ENCODE results near the gene TRIM72.

DNA sequence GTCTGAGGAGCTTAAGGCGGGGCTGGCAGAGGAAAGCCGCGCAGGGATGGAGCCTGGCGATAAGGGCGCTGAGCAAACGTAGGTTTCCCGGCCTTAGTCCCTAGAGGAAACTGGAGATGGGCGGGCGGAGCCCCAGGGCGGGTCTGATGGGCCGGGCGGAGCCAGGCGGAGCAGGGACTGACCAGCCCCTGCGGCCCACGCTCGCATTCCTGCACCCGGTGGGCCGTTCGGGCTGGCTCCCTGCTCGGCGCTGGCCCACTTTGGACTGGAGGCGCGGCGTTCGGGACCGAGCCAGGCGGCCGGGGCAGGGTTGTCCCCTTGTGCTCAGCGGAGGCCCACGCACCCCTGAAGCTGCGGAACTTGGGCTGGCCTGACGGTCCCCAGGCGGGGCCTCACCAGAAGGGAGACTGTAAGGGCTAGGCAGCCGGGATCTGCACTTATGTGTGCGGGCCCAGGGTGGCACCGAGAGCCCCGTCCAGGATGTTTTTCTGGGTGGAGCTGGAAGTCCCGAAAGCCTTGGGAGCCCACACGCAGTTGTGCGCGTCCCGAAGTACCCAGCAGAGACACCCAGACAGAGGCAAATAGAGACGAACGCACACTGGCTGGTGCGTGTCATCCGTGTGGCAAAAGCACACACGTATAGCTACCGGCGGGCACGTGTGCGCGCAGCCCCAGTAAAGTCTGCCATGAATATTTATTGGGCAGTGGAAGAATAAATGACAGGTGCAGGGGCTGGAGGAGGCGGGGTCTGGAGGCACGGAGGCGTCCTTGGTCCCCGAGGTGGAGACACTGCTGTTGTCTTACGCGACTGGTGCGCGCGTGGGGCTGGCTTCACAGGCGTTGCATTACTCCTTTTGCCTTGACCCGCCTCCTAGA is 1.6 kb downstream of the TRIM72 start:
- TF ChIP-seq, protein P1, sequence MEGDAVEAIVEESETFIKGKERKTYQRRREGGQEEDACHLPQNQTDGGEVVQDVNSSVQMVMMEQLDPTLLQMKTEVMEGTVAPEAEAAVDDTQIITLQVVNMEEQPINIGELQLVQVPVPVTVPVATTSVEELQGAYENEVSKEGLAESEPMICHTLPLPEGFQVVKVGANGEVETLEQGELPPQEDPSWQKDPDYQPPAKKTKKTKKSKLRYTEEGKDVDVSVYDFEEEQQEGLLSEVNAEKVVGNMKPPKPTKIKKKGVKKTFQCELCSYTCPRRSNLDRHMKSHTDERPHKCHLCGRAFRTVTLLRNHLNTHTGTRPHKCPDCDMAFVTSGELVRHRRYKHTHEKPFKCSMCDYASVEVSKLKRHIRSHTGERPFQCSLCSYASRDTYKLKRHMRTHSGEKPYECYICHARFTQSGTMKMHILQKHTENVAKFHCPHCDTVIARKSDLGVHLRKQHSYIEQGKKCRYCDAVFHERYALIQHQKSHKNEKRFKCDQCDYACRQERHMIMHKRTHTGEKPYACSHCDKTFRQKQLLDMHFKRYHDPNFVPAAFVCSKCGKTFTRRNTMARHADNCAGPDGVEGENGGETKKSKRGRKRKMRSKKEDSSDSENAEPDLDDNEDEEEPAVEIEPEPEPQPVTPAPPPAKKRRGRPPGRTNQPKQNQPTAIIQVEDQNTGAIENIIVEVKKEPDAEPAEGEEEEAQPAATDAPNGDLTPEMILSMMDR (IDR thresholded peaks at IDR 0.05; ENCODE audit: insufficient read depth, low read length, poor library complexity, severe bottlenecking): no peak
- TF ChIP-seq EZH2phosphoT487 (conservative IDR thresholded peaks at IDR 0.05; ENCODE audit: low read length): no peak

All from SU-DHL-6 (cell line).